HepG2 (cell line): ENCODE results near the gene UNC119B. TPM values are rescaled to one million over a fixed set of nuclear protein-coding genes. Genes with fewer than 3 reads are reported as not detected.
A peak's percentile ranks its signal among the peaks of the same experiment; 100 is the strongest.

ENCODE experiments used
- ARID4A ChIP-seq: sonication (generic); formaldehyde crosslinking; IDR thresholded peaks from 2 replicates; pipeline ENCODE4 v1.5.0; 2020; ENCODE audit warnings: mild to moderate bottlenecking, missing genetic modification reagents, borderline replicate concordance
- ASH2L ChIP-seq: fragments of 300-600, 200-600 bp; sonication (generic); IDR thresholded peaks from 2 replicates; pipeline ENCODE4 v1.7.0; 2017; ENCODE audit warnings: low read depth, mild to moderate bottlenecking, moderate library complexity, mixed read lengths, low read length; ENCODE audit not compliant: insufficient read length
- CC2D1A ChIP-seq: sonication (generic); formaldehyde crosslinking; IDR thresholded peaks from 2 replicates; pipeline ENCODE4 v1.8.1; 2023; ENCODE audit warnings: mild to moderate bottlenecking, missing genetic modification reagents
- CERS6 ChIP-seq: sonication (generic); formaldehyde crosslinking; IDR thresholded peaks from 2 replicates; pipeline ENCODE4 v1.5.0; 2020; ENCODE audit warnings: missing genetic modification reagents
- ERF ChIP-seq: IDR thresholded peaks from 2 replicates; pipeline ENCODE4 v1.6.1; 2018; ENCODE audit warnings: missing biosample characterization, missing genetic modification reagents
- FOXO1 ChIP-seq: sonication (generic); formaldehyde crosslinking; IDR thresholded peaks from 2 replicates; pipeline ENCODE4 v1.4.0; 2020; ENCODE audit warnings: missing genetic modification reagents
- GFI1 ChIP-seq: sonication (generic); formaldehyde crosslinking; IDR thresholded peaks from 2 replicates; pipeline ENCODE4 v1.5.0; 2020; ENCODE audit warnings: missing genetic modification reagents, mild to moderate bottlenecking, borderline replicate concordance
- HNRNPLL ChIP-seq: fragments of 200-400 bp; formaldehyde crosslinking; IDR thresholded peaks from 2 replicates; pipeline ENCODE4 v1.6.1; 2017; ENCODE audit warnings: mild to moderate bottlenecking, low read depth, low read length; ENCODE audit not compliant: poor library complexity, severe bottlenecking
- KDM5B ChIP-seq: sonication (generic); formaldehyde crosslinking; IDR thresholded peaks from 2 replicates; pipeline ENCODE4 v1.4.0; 2020; ENCODE audit warnings: missing genetic modification reagents, mild to moderate bottlenecking, borderline replicate concordance
- KMT2B ChIP-seq: IDR thresholded peaks from 2 replicates; pipeline ENCODE4 v1.6.1; 2016; ENCODE audit warnings: missing genetic modification reagents, missing compliant biosample characterization
- LCORL ChIP-seq, 2 experiments: fragments of 450-650 bp in 1 of 2; sonication (generic) in 1 of 2; formaldehyde crosslinking in 1 of 2; IDR thresholded peaks; 2 replicates each; pipeline versions ENCODE4 v1.5.0 to v1.6.1; 2017 to 2020; ENCODE audit warnings: antibody characterized with exemption in 1 of 2, missing genetic modification reagents in 1 of 2
- MTF1 ChIP-seq: sonication (generic); formaldehyde crosslinking; IDR thresholded peaks from 2 replicates; pipeline ENCODE4 v1.5.0; 2020; ENCODE audit warnings: missing genetic modification reagents
- SOX13 ChIP-seq, 3 experiments: fragments of 450-650 bp in 1 of 3; sonication (generic) in 1 of 3; formaldehyde crosslinking in 1 of 3; IDR thresholded peaks in 2 of 3; conservative IDR thresholded peaks in 1 of 3; 2 replicates each; pipeline versions ENCODE4 v1.5.0 to v1.6.1; 2016 to 2020; ENCODE audit warnings: antibody characterized with exemption in 1 of 3, mild to moderate bottlenecking in 1 of 3, missing compliant biosample characterization in 1 of 3, missing genetic modification reagents in 1 of 3, moderate library complexity in 1 of 3
- TBL1XR1 ChIP-seq: fragments of 150-350 bp; IDR thresholded peaks from 2 replicates; pipeline ENCODE4 v1.6.1; 2014; ENCODE audit warnings: borderline replicate concordance, low read length; ENCODE audit not compliant: partially characterized antibody
- TCF7 ChIP-seq: sonication (generic); IDR thresholded peaks from 2 replicates; pipeline ENCODE4 v1.6.1; 2016; ENCODE audit warnings: antibody characterized with exemption, low read depth
- TFDP1 ChIP-seq: IDR thresholded peaks from 2 replicates; pipeline ENCODE4 v1.6.1; 2016; ENCODE audit warnings: missing compliant biosample characterization, missing genetic modification reagents, borderline replicate concordance
- ZNF207 ChIP-seq: fragments of 450-650 bp; IDR thresholded peaks from 2 replicates; pipeline ENCODE4 v1.6.1; 2016; ENCODE audit warnings: antibody characterized with exemption, borderline replicate concordance
- ZNF280D ChIP-seq: sonication (generic); formaldehyde crosslinking; IDR thresholded peaks from 2 replicates; pipeline ENCODE4 v1.5.1; 2020; ENCODE audit warnings: mild to moderate bottlenecking, missing genetic modification reagents
- ZNF282 ChIP-seq: fragments of 450-650 bp; IDR thresholded peaks from 2 replicates; pipeline ENCODE4 v1.6.1; 2018; ENCODE audit not compliant: partially characterized antibody
- ZNF331 ChIP-seq: sonication (generic); formaldehyde crosslinking; IDR thresholded peaks from 2 replicates; pipeline ENCODE4 v1.4.0; 2020; ENCODE audit warnings: missing genetic modification reagents
- polyA plus RNA-seq, 8 experiments: library from polyadenylated mRNA; depleted of rRNA in 3 of 8; stranded (reverse) in 7 of 8; unstranded in 1 of 8; fragments of >200 nt; fragmentation: Illumina TruSeq in 4 of 8; extraction: Trizol in 4 of 8; gene quantifications; 2 replicates each; pipeline versions ENCODE4 v1.2.1 to v1.2.3, GENCODE V29; 2011 to 2016; ENCODE audit warnings: low read depth in 4 of 8, missing spikeins in 1 of 8, mixed read lengths in 1 of 8; ENCODE audit not compliant: insufficient read depth in 1 of 8
- total RNA-seq, 5 experiments: library from RNA; depleted of rRNA; stranded (reverse); fragments of >200 nt; fragmentation: Illumina TruSeq; extraction: Trizol; gene quantifications; 2 replicates each; pipeline ENCODE4 v1.2.3, GENCODE V29; 2016; ENCODE audit warnings: low read depth in 1 of 5

The UNC119B gene
- total and polyA plus RNA-seq, 2 of the 13 experiments (the other 11 are each of a cell fraction or from before 2014, with no cell fraction given): 19.6 to 19.7 TPM

GRCh38 chr12:120692524-120693033, 17.7 kb upstream of the UNC119B start (continued):
- no peak for TF ChIP-seq TCF7
- peak; percentile 73 for TF ChIP-seq GFI1 (CRISPR knock-in tag)
- TF ChIP-seq ZNF207: no peak
- no peak for TF ChIP-seq MTF1 (CRISPR knock-in tag)
- TF ChIP-seq KDM5B (CRISPR knock-in tag): no peak
- TF ChIP-seq TBL1XR1: no peak
- no peak for TF ChIP-seq SOX13 (IDR thresholded peaks at IDR 0.05)
- peak in 1 of 2 experiments; percentile 95; a peak in 2 of 4 replicates for TF ChIP-seq SOX13 (CRISPR knock-in tag; conservative IDR thresholded peaks at IDR 0.05 in 1 of 2, IDR thresholded peaks at IDR 0.05 in 1 of 2)
- no peak for TF ChIP-seq CERS6 (CRISPR knock-in tag)
- no peak for TF ChIP-seq CC2D1A
- TF ChIP-seq LCORL (IDR thresholded peaks at IDR 0.05): no peak
- TF ChIP-seq LCORL (CRISPR knock-in tag; IDR thresholded peaks at IDR 0.05): no peak
- no peak; the same call in 1 of the 2 replicates for TF ChIP-seq ARID4A (CRISPR knock-in tag)
- no peak for TF ChIP-seq FOXO1 (CRISPR knock-in tag)
- TF ChIP-seq ASH2L: no peak
- no peak for TF ChIP-seq KMT2B (CRISPR knock-in tag)
- no peak for TF ChIP-seq ZNF282
- TF ChIP-seq ZNF280D (CRISPR knock-in tag): no peak
- no peak for TF ChIP-seq TFDP1 (CRISPR knock-in tag)
- TF ChIP-seq ERF: no peak
- TF ChIP-seq HNRNPLL: no peak
- TF ChIP-seq ZNF331: 0 out of 2 replicates have a peak, but pooled peaks have one; percentile 12
